K562 (cell line): ENCODE data around the gene ZNF319. TPM values are rescaled to one million over a fixed set of nuclear protein-coding genes. Genes with fewer than 3 reads are reported as not detected.

Experiments
- ARID1B ChIP-seq: fragments of 450-650 bp; IDR thresholded peaks from 2 replicates; pipeline ENCODE4 v1.6.1; 2016; ENCODE audit warnings: antibody characterized with exemption, mild to moderate bottlenecking, inconsistent platforms
- ATF7 ChIP-seq: fragments of 450-650 bp; IDR thresholded peaks from 2 replicates; pipeline ENCODE4 v1.7.1; 2014; ENCODE audit warnings: mild to moderate bottlenecking, moderate library complexity
- FOXJ3 ChIP-seq: sonication (generic); formaldehyde crosslinking; IDR thresholded peaks from 2 replicates; pipeline ENCODE4 v1.4.0; 2020; ENCODE audit warnings: mild to moderate bottlenecking, missing genetic modification reagents
- HNRNPUL1 ChIP-seq: fragments of 200-400 bp; formaldehyde crosslinking; IDR thresholded peaks from 2 replicates; pipeline ENCODE4 v1.6.1; 2017; ENCODE audit warnings: low read length
- L3MBTL2 ChIP-seq: fragments of 450-650 bp; IDR thresholded peaks from 2 replicates; pipeline ENCODE4 v1.6.1; 2016; ENCODE audit warnings: mild to moderate bottlenecking, moderate library complexity
- NR2F6 ChIP-seq: fragments of 450-650 bp; formaldehyde crosslinking; IDR thresholded peaks from 2 replicates; pipeline ENCODE4 v1.4.0; 2020; ENCODE audit warnings: mild to moderate bottlenecking
- NRF1 ChIP-seq, 2 experiments: fragments of 450-650 bp; IDR thresholded peaks in 1 of 2; conservative IDR thresholded peaks in 1 of 2; 2 replicates each; pipeline ENCODE4 v1.6.1; 2014; ENCODE audit warnings: mild to moderate bottlenecking in 2 of 2
- POLR2A ChIP-seq: fragments of 450-650 bp; conservative IDR thresholded peaks from 2 replicates; pipeline ENCODE4 v1.6.1; 2016
- SAFB ChIP-seq: fragments of 200-400 bp; formaldehyde crosslinking; IDR thresholded peaks from 2 replicates; pipeline ENCODE4 v1.6.1; 2017; ENCODE audit warnings: low read depth, low read length, borderline replicate concordance
- SP1 ChIP-seq: sonication (generic); formaldehyde crosslinking; IDR thresholded peaks from 2 replicates; pipeline ENCODE4 v1.8.1; 2022; ENCODE audit warnings: mild to moderate bottlenecking, missing genetic modification reagents
- SREBF1 ChIP-seq: fragments of 150-350 bp; IDR thresholded peaks from 2 replicates; pipeline ENCODE4 v1.6.1; 2014; ENCODE audit warnings: antibody characterized with exemption, low read depth, low read length, borderline replicate concordance
- ZBTB7A ChIP-seq: IDR thresholded peaks from 2 replicates; pipeline ENCODE4 v1.6.1; 2011; ENCODE audit warnings: low read depth, mild to moderate bottlenecking, low read length, moderate library complexity, borderline replicate concordance; ENCODE audit not compliant: control insufficient read depth
- ZFPM2 ChIP-seq: fragments of 250-450 bp; sonication (Bioruptor Pico); IDR thresholded peaks from 2 replicates; pipeline ENCODE4 v1.5.1; 2022; ENCODE audit warnings: mild to moderate bottlenecking
- ZFX ChIP-seq: sonication (generic); formaldehyde crosslinking; IDR thresholded peaks from 2 replicates; pipeline ENCODE4 v1.8.0; 2022; ENCODE audit warnings: mild to moderate bottlenecking, missing genetic modification reagents, moderate library complexity
- ZNF124 ChIP-seq: sonication (generic); formaldehyde crosslinking; IDR thresholded peaks from 2 replicates; pipeline ENCODE4 v1.8.1; 2022; ENCODE audit warnings: missing genetic modification reagents
- ZNF24 ChIP-seq: fragments of 450-650 bp; IDR thresholded peaks from 2 replicates; pipeline ENCODE4 v1.6.1; 2016
- ZNF699 ChIP-seq: fragments of 250-450 bp; sonication (Bioruptor Pico); IDR thresholded peaks from 2 replicates; pipeline ENCODE4 v1.8.0; 2021; ENCODE audit warnings: mild to moderate bottlenecking, moderate library complexity; ENCODE audit not compliant: insufficient replicate concordance
- ZNF764 ChIP-seq: fragments of 250-450 bp; sonication (Bioruptor Pico); IDR thresholded peaks from 2 replicates; pipeline ENCODE4 v1.4.0; 2020; ENCODE audit warnings: low read depth, mild to moderate bottlenecking, moderate library complexity
- polyA plus RNA-seq, 8 experiments: library from polyadenylated mRNA; depleted of rRNA in 4 of 8; stranded (reverse) in 5 of 8; unstranded in 3 of 8; fragments of >200 nt; fragmentation: Nextera tagmentation in 2 of 8; fragmentation: Illumina TruSeq in 1 of 8; extraction: Ambion mirVana in 2 of 8; extraction: Trizol in 1 of 8; gene quantifications; 2 replicates each; pipeline versions ENCODE4 v1.2.1 to v1.2.3, GENCODE V29; 2011 to 2014; ENCODE audit warnings: inconsistent platforms in 1 of 8, missing spikeins in 1 of 8
- total RNA-seq, 7 experiments: library from RNA; depleted of rRNA in 6 of 7; stranded (reverse); fragments of >200 nt in 6 of 7; fragmentation: Illumina TruSeq in 2 of 7; extraction: Trizol in 2 of 7; gene quantifications; 2 replicates each; pipeline versions ENCODE4 v1.2.1 to v1.2.3, GENCODE V29; 2011 to 2021; ENCODE audit warnings: low replicate concordance in 1 of 7
- TF ChIP-seq, protein P1 (sequence below): fragments of 450-650 bp; IDR thresholded peaks from 2 replicates; pipeline ENCODE4 v1.6.1; 2016; ENCODE audit warnings: antibody characterized with exemption
- TF ChIP-seq, protein P2 (sequence below): sonication (generic); formaldehyde crosslinking; IDR thresholded peaks from 2 replicates; pipeline ENCODE4 v1.8.1; 2023; ENCODE audit warnings: mild to moderate bottlenecking, missing genetic modification reagents
- TF ChIP-seq, protein P3 (sequence below): sonication (generic); IDR thresholded peaks from 2 replicates; pipeline ENCODE4 v1.6.1; 2016
- TF ChIP-seq, protein P4 (sequence below): IDR thresholded peaks from 2 replicates; pipeline ENCODE4 v1.6.1; 2011; ENCODE audit not compliant: insufficient read length; ENCODE audit errors: extremely low read depth
- TF ChIP-seq, protein P5 (sequence below), 2 experiments: IDR thresholded peaks; 2 replicates each; pipeline ENCODE4 v1.6.1; 2011; ENCODE audit warnings: borderline replicate concordance in 1 of 2, control low read depth in 1 of 2, low read depth in 1 of 2, low read length in 1 of 2, mild to moderate bottlenecking in 1 of 2, mixed read lengths in 1 of 2, moderate library complexity in 1 of 2; ENCODE audit not compliant: insufficient read depth in 1 of 2, insufficient read length in 1 of 2, poor library complexity in 1 of 2, severe bottlenecking in 1 of 2; ENCODE audit errors: extremely low read depth in 1 of 2

The ZNF319 gene
- total and polyA plus RNA-seq, 9 of the 15 experiments (the other 6 are each of a cell fraction or from before 2014, with no cell fraction given): 0.20 to 5.7 (median 1.4) TPM

DNA sequence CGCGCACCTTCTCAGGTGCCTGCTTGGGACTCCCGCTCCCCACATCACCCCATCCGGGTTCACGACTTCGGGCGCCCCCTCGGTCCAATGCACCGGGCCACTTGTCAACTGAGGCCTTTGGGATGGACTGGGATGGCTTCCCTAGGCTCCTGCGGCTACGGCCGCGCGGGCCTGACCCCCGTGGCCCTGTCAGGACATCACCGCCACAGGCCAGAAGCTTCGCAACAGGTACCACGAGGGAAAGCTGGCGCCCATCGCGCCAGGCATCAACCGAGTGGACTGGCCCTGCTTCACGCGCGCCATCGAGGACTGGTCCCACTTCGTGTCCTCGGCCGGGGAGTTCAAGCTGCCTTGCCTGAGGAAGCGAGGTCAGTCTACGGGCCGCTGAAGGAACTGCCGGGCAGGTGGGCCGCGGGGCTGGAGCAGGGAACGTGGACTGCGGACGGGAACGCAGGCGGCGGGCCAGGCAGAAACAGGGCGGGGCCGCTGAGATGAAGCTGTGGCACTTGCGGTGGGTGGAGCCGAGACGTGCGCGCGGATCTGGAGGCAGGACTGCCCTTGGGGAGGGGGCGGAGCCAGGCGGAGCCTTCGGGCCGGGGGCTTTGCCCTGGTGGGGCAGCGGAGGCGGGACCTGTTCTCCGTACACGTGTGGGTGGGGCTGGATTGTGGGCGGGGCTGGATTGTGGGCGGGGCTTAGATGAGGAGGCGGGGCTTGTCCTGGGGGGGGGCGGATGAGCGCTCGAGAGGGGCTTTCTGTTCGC is 15.8 kb downstream of the ZNF319 start (continued):
- TF ChIP-seq, protein P1, sequence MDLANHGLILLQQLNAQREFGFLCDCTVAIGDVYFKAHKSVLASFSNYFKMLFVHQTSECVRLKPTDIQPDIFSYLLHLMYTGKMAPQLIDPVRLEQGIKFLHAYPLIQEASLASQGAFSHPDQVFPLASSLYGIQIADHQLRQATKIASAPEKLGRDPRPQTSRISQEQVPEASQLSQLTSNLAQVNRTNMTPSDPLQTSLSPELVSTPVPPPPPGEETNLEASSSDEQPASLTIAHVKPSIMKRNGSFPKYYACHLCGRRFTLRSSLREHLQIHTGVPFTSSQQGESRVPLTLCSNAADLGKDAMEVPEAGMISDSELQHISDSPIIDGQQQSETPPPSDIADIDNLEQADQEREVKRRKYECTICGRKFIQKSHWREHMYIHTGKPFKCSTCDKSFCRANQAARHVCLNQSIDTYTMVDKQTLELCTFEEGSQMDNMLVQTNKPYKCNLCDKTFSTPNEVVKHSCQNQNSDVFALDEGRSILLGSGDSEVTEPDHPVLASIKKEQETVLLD: peak; percentile 59; the same call in 1 of the 2 replicates
- TF ChIP-seq HNRNPUL1 (no peak), SAFB (no peak), SREBF1 (no peak), FOXJ3 (CRISPR knock-in tag) (no peak), ZFX (peak; percentile 68), POLR2A (peak; percentile 55; the same call in 1 of the 2 replicates), NRF1 (conservative IDR thresholded peaks at IDR 0.05 in 1 of 2, IDR thresholded peaks at IDR 0.05 in 1 of 2) (peak; percentile 76 to 81), ZFPM2 (CRISPR knock-in tag) (no peak), ZBTB7A (peak; percentile 88), L3MBTL2 (peak; percentile 79), ZNF124 (CRISPR knock-in tag) (no peak), NR2F6 (no peak), ARID1B (no peak), ZNF24 (no peak), SP1 (CRISPR knock-in tag) (peak; percentile 76), ATF7 (0 out of 2 replicates have a peak, but pooled peaks have one; percentile 20), ZNF764 (CRISPR knock-in tag) (no peak), ZNF699 (CRISPR knock-in tag) (no peak)
- TF ChIP-seq, protein P2, sequence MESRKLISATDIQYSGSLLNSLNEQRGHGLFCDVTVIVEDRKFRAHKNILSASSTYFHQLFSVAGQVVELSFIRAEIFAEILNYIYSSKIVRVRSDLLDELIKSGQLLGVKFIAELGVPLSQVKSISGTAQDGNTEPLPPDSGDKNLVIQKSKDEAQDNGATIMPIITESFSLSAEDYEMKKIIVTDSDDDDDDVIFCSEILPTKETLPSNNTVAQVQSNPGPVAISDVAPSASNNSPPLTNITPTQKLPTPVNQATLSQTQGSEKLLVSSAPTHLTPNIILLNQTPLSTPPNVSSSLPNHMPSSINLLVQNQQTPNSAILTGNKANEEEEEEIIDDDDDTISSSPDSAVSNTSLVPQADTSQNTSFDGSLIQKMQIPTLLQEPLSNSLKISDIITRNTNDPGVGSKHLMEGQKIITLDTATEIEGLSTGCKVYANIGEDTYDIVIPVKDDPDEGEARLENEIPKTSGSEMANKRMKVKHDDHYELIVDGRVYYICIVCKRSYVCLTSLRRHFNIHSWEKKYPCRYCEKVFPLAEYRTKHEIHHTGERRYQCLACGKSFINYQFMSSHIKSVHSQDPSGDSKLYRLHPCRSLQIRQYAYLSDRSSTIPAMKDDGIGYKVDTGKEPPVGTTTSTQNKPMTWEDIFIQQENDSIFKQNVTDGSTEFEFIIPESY: peak; percentile 99
- TF ChIP-seq, protein P3, sequence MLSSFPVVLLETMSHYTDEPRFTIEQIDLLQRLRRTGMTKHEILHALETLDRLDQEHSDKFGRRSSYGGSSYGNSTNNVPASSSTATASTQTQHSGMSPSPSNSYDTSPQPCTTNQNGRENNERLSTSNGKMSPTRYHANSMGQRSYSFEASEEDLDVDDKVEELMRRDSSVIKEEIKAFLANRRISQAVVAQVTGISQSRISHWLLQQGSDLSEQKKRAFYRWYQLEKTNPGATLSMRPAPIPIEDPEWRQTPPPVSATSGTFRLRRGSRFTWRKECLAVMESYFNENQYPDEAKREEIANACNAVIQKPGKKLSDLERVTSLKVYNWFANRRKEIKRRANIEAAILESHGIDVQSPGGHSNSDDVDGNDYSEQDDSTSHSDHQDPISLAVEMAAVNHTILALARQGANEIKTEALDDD: no peak
- TF ChIP-seq, protein P4, sequence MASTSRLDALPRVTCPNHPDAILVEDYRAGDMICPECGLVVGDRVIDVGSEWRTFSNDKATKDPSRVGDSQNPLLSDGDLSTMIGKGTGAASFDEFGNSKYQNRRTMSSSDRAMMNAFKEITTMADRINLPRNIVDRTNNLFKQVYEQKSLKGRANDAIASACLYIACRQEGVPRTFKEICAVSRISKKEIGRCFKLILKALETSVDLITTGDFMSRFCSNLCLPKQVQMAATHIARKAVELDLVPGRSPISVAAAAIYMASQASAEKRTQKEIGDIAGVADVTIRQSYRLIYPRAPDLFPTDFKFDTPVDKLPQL: no peak
- TF ChIP-seq, protein P5, sequence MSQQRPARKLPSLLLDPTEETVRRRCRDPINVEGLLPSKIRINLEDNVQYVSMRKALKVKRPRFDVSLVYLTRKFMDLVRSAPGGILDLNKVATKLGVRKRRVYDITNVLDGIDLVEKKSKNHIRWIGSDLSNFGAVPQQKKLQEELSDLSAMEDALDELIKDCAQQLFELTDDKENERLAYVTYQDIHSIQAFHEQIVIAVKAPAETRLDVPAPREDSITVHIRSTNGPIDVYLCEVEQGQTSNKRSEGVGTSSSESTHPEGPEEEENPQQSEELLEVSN (IDR thresholded peaks at IDR 0.05; ENCODE audit: borderline replicate concordance in 1 of 2, extremely low read depth in 1 of 2, insufficient read depth in 1 of 2, insufficient read length in 1 of 2, low read depth in 1 of 2, low read length in 1 of 2, poor library complexity in 1 of 2, severe bottlenecking in 1 of 2): peak in 1 of 2 experiments; percentile 52
